Myocyte (in vitro differentiated cells): Measurements from ENCODE around the gene CCDC169. TPM values are rescaled to one million over a fixed set of nuclear protein-coding genes. Genes with fewer than 3 reads are reported as not detected.
"Not testable (repeated sequence)": the region's sequence is repeated elsewhere in the genome, so short reads cannot be mapped to it uniquely, and the experiment has no call there.

ENCODE experiments used
- DNase-seq: peaks from one replicate; pipeline ENCODE4 v3.0.0-alpha.2; 2012; ENCODE audit warnings: low read depth
- total RNA-seq: library from RNA; depleted of rRNA; stranded (reverse); fragments of >200 nt; gene quantifications from 2 replicates; pipeline ENCODE4 v1.2.3, GENCODE V29; 2014

CCDC169 gene
- total RNA-seq, 1 donor from 2014 or later: 28.1 TPM

DNA sequence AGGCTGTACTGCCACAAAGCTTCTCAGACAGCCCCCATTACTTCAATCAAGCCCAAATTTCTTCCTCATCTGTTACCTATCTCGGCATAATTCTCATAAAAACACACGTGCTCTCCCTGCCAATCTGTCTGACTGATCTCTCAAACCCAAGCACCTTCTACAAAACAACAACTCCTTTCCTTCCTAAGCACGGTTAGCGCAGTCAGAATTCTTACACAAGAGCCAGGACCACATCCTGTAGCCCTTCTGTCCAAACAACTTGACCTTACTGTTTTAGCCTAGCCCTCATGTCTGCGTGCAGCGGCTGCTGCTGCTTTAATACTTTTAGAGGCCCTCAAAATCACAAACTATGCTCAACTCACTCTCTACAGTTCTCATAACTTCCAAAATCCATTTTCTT lies 22.2 kb upstream of the CCDC169 start:
- not testable (repeated sequence) for DNase-seq

- DNase-seq: no peak
Observed at GRCh38 chr13:36313047-36313969, 15.7 kb upstream of the CCDC169 start.

- peak; percentile 50 for DNase-seq
Observed at GRCh38 chr13:36310417-36311108, 12.9 kb upstream of the CCDC169 start.

GRCh38 chr13:36302289-36302688 lies 4.7 kb upstream of the CCDC169 start:
- DNase-seq: no peak

DNA sequence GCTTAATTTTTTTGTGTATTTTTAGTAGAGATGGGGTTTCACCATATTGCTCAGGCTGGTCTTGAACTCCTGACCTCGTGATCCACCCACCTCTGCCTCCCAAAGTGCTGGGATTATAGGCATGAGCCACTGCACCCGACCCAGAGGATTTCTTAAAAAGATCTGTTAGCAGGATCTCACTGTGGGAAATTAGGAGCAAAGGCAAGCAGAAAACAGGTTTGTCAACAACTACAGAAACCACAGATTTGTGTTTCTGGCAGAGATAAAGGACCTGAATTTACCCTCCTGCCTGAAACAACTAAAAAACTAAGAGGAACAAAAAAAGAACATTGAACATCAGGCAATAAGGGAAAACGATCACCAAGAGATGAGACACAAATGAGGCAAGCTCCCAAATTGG lies 1.9 kb upstream of the CCDC169 start:
- not testable (repeated sequence) for DNase-seq

DNA sequence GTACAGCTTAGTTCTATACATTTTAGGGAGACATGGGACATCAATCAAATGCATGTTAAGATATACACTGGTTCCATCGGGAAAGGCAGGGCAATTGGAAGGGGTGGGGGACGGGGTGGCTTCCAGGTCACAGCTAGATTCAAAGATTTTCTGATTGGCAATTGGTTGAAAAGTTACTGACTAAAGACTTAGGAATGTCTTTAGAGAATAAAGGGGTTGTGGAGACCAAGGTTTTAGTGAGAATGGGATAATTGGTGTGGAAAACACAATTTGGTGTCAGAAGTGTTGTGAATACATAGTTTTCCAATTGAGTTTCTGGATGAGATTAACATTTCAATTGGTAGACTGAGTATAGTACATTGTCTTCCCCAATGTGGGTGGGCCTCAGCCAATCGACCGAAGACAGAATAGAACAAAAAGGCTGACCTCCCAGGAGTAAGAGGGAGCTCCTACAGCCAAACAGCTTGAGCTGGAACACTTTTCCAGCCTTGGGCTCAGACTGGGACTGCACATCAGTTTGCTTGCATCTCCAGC lies 988 bp upstream of the CCDC169 start:
- peak; percentile 24 for DNase-seq

- DNase-seq: no peak
Observed at GRCh38 chr13:36294096-36294495, 3.5 kb downstream of the CCDC169 start.

DNA sequence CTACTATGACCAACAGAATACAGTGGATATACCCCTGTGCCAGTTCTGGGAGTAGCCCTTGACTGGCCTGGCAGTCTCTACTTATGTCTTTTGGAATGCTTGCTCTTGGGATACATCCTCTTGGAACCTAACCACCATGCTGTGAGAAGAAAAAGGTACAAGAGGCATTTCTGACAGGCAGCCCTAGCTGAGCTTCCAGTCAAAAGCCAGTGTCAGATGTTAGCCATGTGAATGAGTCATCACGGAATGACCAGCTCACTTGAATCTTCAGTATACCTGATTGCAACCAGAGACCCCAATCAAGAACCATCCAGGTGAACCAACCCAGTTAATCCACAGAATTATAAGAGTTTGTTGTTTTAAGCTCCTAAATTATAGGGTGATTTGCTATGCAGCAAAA lies 4.1 kb downstream of the CCDC169 start:
- no peak for DNase-seq

DNA sequence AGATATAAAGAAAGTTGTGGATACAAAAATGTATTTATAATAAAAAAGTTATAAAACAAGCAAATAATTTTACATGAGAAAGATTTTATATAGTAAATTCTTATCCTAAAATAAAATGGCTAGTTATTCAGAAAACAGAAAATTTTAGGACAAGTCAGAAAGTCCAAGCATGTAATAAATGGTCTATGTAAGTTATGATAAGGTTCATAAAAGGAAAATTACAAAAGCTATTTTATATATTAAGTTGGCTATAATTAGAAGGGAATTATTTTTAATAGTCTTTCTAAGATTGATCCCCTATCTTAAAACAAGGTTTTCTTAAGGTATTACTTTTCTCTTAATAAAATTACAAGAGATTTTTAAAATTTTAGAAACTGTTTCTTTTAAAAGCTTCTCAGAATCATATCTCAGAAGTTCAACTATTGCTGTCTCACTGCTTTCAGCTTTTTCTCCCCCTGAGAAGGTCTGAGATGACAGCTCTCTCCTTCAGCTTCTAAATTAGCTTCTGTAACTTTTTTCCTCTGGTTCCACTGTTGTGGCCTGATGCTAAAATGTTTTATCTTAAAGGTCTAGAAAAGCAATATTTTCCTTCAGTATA lies 8.7 kb downstream of the CCDC169 start:
- DNase-seq: no peak

DNA sequence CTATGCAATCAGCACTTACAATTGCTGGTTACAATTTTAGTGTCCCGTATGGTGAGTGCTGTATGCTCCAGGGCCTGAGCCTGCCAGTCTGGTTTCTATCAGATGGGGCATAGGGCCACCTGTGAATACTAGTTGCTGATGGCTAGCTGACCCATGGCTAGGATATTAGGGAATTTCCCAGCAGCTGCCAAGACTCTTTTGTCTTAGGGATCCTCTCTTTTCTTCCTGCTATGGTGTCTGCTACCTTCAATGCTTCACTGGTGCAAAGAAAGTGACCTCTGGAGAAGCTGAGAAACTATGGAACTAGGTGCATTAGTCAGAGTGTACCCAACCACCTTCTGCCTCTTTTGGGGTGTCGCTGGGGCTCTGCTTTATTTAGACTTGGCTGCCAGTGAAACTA lies 11.6 kb downstream of the CCDC169 start:
- DNase-seq: peak; percentile 27

DNA sequence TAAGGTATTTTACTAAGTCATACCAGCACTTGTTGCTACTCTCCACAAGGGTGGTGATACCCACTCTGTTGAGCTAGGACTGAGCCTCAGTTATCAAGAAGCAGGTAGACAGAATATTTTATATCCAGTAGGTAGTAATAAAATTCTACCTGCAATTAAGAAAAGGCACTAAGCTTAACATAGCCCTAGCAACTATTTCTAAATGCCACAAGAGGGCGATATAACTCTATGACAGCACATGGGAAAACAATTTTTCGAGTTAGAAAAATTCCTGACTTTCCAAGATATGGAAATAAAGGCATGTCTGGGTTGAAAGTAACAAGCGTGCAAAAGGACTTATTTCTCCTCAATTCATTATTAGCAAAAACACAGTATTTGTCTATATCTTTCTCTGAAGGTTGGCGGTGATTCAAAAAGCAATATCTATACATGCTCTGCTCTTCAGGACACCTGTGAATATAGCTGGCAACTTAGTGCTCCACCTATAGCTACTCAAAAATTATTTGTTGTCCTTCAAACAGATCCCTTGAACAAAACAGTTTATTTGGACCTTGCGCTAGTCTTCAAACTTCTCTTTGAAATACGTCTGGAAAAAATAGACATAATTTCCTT lies 14.7 kb downstream of the CCDC169 start:
- DNase-seq: peak; percentile 50

GRCh38 chr13:36275190-36276002 lies 22.2 kb downstream of the CCDC169 start:
- DNase-seq: peak; percentile 74

GRCh38 chr13:36273431-36273830 lies 24.2 kb downstream of the CCDC169 start:
- no peak for DNase-seq

DNA sequence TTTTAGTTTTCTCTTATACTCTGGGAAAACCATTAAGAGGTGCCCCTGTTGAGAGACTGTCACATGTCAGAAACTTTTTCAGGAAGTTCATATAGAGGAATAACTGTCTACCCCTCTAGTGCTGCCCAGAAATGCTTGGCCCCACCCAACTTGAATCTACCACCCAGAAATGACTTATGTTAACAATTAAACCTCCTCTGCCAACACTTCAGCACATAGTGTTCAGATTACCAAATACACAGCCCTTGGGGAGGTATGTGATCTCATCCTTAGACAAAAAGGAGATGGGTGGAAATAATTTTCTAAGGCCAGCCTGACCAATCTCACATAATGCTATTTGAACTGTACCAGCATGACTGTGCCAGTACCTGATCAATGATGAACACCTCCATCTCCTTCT lies 35.6 kb downstream of the CCDC169 start:
- DNase-seq: no peak

GRCh38 chr13:36261011-36261410 lies 36.6 kb downstream of the CCDC169 start:
- peak; percentile 34 for DNase-seq

- DNase-seq: no peak
Observed at GRCh38 chr13:36259361-36260137, 38.1 kb downstream of the CCDC169 start.

DNA sequence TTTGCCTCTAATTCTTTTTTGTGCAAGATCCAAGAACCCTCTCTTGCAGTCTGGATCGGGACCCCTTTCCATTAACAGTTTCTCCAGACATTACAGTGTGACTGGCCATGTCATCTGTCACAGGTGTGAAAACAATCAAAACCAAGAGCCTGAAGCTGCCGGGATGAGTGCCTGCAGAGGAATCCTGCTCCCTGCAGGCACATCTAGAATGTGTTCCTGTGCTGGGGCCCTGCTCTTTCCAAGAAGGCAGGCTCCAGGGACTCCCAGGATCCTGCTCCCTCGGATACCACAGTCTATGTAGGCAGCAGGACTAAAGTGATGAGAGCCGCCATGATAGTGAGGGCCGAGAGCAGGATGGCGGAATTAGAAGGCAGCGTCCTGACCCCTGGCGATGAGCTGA lies 38.8 kb downstream of the CCDC169 start:
- DNase-seq: no peak

DNA sequence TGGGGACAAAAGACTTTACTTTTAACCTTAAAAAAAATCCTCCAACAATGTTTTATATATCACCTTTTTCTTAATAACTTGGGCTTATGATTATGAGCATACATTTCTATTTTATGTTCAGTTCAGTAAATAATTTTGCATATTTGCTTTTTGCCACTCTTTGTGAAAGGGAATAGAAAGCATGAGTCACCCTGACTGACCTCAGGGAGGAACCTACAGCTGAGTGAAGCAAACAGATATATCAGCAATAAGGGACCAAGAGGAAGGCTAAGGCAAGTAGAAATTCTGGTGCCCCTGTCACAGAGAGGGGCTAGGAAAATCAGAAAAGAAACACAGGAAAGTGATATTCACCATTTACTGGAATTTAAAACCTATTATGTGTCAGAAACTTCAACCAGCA lies 46.1 kb downstream of the CCDC169 start:
- DNase-seq: peak; percentile 29

- no peak for DNase-seq
Observed at GRCh38 chr13:36251017-36251416, 46.6 kb downstream of the CCDC169 start.

DNA sequence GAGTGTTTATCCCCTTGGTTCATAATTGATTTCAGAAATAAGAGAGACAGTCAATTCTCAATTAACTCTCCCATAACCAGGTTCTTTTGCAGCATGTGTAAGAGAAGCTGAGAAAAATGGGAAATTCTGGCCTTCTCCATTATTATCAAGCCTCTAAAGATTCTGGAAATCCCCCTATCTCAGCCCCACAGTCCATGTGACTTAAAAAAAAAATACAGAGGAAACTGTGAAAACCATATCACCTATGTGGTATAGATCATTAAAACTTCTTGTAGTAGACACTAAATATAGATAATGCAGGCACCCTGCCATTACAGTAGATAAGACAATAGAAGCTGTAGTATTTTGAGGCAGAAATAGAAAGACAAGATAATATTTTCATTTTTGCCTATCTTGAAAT lies 48.9 kb downstream of the CCDC169 start:
- no peak for DNase-seq
